GM19193 (cell line): ENCODE measurements around the gene CASK.

ENCODE experiments used
- POLR2A ChIP-seq: IDR thresholded peaks from 4 replicates; pipeline ENCODE4 v1.6.1; 2011; ENCODE audit not compliant: insufficient read depth, insufficient read length; ENCODE audit errors: extremely low read depth

The CASK gene

DNA sequence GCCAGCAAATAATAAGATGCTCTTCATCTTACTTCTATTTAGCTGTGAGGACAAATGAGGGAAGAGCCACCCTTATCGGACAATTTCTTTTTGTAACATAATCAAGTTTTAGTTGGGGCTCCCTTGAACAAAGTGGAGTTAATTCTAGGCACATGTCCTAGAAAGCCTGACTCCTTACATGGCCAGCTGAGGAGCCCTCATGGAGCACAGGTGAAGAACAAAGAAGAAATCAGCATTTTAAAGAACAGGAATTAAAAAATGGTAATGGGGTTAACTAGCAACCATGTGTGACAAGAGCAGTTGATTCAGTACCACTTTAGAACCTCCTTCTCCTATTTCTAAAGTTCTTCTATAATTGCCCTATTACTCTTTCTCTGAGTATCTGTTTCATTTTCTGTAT lies 183.5 kb downstream of the CASK start:
- TF ChIP-seq POLR2A: no peak

DNA sequence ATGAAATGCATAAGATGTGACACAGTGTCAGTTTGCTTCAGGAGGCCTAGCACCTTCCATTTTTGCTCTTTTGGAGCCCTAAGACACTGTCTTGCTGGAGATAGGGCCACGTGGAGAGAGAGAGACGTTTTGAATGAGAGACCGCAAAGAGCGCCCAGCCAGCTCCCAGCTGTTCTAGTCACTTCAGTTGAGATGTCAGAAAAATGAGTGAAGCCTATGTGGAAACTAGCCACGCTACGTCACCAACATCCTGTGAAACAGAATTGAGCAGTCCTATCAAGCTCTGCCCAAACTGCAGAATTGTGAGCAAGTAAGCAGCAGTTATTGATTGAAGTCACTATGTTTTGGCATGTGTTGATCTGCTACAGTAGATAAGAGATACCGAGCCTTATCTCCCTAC lies 186.3 kb downstream of the CASK start:
- TF ChIP-seq POLR2A: no peak

DNA sequence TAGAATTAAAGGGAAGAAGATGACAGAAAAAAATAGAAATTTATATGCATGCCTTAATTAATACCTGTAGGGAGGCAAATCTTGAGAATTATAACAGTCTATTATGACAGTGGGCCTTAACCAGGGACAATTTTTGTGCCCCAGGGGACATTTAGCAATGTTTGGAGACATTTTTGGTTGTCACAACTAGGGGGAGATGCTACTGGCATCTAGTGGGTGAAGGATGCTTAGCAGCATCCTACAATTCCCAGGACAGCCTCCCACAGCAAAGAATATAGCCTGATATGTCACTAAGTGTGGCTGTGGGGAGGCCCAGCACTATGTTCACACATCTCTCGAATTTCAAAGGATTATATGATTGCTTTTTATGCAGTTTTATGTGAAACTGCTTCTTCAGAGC lies 188.8 kb downstream of the CASK start:
- TF ChIP-seq POLR2A: no peak

DNA sequence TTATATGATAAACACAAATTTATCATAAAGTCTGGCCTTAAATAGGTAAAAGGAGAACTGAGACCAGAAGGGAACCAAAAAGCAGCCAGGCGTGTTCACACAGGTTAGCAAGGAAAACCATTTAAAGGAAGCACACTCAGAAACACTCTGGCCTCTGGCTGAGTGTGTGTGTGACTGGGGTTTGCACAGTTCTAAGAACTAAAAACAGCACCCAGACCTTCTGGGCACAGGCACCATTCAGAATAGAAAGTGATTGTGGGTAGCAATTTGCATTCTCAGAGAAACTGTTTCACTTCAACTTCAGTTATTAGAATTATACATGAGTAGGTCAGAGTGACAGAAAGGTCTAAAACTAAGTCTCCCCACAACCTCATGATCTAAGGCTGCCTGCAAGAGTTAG lies 189.4 kb downstream of the CASK start:
- no peak for TF ChIP-seq POLR2A

DNA sequence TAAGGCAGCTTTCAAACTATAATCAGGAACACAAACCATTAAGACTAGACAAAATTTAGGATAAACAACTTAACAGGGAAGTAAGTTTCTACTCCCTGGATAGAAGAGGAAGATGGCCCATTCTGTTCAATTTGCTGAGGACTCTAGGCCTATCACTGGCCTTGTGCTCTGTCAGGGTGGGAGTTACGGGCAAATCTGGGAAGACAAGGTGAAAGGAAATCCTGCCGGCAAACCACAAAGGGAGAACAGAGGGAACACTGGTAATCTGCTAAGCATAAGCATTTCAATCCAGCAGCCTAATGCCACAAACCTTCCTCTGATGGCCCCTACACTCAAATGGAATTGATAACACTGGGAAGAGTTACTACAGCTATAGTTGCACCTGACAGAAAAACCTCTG lies 191.1 kb downstream of the CASK start:
- TF ChIP-seq POLR2A: no peak

DNA sequence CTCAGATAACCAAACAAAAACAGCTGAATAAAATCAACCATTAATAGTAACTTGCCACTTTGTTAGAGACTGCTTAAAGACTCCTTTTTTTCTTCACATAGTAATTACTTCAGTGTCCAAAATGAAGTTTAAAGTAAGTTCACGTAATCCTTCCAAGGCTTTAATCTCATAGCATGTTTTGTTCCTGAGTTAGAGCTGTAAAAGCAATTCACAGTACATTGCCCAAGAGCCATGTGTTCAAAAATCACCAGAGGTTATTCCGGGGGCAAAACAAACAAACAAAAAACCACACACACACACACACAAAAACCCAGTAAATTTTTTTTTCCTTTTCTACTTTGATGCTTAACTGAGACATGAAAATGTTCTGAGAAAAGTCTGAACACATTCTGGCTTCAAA lies 193.3 kb downstream of the CASK start:
- TF ChIP-seq POLR2A: no peak

DNA sequence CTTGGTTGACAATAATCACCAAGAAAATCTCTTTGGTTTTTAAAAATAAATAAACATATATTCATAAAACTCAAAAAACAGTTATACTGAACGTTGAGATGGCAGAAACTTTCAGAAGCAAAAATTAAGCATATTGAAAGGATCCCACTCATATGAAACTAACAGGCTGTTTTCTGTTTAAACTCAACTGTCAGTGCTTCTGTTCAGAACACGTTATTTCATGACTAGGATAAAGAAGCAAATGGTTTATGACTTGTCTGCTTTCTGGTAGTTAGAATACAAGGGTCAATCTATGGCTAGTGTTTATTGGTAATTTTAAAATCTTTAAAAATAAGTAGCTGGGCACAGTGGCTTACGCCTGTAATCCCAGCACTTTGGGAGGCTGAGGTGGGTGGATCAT lies 195.2 kb downstream of the CASK start:
- no peak for TF ChIP-seq POLR2A

DNA sequence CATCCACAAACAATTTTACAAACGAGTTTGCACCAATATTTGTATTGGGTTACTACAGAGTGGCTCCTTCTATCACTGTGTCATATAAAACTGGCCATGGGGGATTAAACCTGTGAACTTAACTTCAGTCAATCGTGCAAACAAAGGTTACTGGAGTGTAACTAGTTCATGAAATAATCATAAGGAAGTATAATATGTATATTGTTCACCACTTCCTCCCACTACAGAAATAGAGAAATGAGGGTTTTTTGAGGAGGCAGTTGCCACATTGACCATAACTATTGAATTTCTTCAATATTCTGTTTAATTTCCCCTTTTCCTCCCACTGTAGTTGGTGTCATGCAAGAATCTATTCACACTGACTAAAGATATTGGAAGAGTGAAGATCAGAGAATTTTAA lies 199.5 kb downstream of the CASK start, which contains the start of gene GPR82:
GPR82 (plus strand) TSS at position 356 of the 400 bp plus-strand sequence. CDS start 2,846 bp downstream, outside the sequence.
- no peak for TF ChIP-seq POLR2A

DNA sequence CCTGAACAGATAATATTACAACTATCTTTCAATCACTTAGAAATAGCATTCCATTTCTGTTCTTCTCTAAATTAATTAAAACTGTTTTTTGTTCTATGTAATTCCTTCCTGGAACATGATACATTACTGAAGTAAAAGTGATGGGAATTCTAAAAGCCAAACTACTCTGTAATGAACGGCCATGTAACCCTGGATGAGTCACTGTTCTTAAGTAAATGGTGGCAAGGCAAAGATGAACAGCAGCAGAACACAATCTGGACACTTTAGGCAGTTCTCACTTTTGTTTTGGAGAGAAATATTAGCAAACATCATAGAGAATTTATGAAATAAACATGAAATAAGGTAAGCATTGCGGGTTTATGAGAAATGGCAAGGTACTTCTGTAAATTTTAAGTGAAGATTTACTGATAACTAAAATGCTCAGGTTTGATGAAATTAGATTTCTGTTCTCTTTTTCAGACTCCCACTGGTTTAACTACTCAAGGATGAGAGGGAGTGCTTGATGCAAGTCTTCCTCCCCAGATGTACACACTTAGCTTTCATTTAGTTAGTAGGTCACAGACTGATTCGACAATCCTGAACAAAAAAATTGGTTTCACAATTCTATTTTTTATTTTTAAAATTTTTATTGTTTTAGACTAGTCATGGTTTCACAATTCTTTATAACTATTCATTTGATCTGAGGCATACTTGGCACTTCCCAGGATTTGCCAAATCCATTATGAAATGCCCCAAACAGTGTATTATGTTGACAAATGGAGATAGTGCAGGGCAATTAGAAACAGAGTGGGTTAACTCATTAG lies 200.3 kb downstream of the CASK start:
- TF ChIP-seq POLR2A: no peak

DNA sequence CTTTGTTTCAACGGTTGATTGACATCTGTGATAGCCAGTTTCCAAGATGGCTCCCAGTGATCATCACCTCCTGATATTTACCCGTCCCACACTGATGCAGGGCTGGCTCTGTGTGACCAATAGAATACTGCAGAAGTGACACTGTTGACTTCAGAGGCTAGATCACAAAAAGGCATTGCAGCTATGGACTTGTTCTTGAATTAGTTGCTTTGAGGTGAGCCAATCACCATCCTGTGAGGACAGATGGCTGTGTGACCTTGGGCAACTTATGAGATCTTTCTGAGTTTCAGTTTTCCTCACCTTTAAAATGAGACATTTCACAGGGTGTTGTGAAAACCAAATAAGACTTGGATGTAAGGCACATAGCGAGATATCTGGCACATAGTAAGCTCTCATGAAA lies 201.1 kb downstream of the CASK start:
- TF ChIP-seq POLR2A: no peak

DNA sequence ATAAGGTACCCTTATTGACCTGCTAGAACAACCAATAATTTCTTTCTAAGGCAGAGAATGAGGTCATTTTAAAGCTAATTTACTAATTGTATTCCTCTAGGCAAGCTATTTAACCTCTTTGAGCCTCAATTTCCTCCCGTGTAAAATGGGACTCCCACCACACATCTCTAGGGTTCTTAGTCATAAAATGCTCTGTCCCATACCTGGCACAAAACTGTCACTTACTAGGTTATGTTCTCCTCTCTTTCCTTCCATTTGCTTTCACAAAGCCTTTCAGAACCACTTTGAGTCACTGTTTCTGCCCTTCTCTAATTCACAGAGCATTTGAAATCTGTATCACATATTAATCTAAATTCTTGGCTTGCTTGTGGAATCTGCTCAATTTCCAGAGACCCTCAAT lies 201.8 kb downstream of the CASK start:
- no peak for TF ChIP-seq POLR2A

DNA sequence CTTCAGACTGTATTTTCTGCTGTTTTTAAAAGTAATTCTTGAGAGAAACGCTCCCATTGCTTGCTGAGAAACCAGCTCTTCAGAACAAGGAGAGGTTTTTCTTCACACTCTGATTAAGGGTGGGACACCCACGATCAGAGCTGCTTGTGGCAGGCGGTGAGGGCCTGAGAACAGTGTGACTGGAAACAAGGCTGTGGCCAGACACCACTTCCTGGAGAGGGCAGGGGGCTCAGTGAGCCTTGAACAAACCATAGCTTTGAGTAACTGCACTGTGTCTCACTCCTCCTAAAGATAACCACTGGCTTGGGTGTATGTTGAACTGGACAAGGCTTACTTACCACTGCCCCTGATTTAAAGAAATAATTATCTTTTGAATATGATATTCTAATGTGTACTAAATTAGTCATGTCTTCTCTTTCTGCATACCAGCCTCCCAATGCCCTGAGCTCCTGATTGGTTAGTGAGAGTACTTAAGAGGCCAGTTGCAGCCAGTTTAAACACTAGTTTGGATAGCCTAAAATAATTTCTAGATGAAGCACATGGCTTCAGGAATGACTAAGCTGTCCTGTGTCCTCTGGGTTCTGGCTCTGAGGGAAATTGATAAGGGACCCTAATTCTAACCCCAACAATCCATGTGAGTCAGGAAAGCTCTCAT lies 203.1 kb downstream of the CASK start:
- no peak for TF ChIP-seq POLR2A

DNA sequence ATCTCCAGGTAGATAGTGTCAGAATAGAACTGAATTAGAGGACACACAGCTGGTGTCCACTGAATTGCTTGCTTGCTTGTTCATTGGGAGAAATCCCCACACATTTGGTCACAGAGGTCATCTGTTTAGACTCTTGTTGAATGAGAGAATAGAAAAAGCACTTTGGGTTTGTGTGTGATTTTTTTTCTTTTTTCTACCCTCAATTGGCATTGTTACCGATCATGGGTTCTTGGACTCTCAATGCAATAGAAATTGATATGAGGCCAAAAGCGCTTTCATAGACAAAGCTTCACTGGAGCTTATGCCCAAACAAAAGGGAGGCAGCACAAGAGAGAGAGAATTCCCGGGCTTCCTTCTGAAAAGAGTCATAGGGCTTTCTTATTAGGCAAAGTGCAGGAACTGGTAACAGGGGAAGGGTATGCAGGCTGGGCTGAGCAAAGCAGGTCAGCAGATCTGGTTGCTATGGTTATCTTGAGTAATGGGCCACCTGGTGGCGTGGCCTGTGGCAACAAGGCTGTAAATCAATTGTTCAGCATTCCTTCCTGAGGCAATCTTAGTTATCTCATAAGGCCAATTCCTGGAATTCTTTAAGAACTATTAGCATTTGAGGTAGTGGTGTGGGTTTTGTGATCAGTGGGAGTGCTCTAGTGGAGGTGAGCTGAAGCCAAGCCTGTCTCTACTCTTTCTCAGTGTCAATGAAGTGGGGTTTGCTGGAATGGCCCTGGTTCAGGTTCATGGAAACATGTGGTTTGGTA lies 204.7 kb downstream of the CASK start:
- TF ChIP-seq POLR2A: no peak

DNA sequence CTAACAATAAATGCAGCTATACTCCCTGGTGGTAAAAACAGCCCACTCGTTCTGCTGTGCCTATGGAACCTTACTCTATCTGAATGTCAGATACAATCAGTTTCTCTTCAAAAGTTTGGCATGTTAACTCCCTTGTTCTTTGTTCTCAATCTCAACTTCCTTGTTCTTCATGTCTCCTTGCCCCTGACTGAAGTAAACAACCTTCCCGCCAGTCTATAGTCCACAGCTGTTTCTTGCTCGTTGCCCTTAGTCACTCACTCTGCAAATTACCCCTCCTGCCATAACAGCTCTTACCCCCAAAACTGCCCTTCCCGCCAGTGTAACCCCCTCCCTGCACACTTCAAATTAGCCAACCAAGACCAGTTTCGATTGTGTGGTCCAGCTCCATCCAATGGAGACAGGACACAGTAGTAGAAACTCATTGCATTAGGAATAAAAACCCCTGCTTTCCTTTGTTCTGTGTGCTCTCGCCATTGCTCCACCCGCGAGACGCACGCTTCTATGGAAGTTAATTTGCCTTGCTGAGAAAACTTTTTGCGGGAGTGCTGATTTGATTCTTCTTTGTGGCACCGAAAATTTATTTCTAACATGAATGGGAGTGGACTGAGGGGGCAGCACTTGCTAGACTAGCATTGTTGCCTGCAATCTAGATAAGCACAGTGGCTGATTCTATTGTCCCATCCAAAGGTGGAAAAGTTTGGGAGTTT lies 206.4 kb downstream of the CASK start:
- no peak for TF ChIP-seq POLR2A

DNA sequence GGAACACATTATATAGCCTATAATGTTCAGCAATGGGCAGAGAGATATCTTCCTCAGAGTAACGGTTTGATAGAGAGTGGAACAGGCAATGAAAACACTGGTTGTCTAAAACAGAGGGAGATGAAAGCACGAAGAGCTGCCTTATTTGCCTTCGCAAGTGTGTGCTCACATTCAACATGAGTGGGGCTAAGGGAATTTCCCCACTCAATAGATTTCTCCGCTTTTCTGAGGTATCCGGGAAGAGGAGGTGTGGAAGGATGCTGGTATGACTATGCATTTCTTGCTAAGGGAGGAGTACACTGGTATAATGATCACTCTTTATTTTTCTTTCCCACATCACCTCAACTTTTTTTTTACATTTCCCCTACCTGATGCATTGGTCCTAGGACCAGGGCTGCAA lies 207.1 kb downstream of the CASK start:
- TF ChIP-seq POLR2A: no peak
